Measurements from ENCODE around the gene AVPR2.

DNA sequence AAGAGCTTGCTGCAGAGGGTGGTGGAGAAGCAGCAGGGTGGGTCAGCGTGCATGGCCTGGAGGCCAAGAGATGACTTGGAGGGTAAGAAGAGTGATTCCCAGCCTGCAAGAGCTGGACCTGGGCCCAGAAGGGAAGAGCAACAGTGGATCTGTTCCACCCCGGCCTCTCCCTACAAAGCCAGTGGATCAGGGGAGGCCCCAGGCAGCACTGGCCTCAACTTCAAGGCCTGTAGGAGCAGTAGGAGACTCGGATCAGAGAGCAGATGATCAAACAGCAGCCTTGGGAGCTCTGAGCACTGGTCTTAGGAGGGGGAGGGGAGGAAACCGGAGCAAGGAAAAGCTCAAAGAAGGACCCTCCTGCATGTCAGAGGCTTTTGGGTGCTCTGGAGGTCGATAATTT lies 26.1 kb upstream of the AVPR2 start:
- TF ChIP-seq RAD21 (IDR thresholded peaks at IDR 0.05; ENCODE audit: low read depth) = no peak
- TF ChIP-seq, protein P1, sequence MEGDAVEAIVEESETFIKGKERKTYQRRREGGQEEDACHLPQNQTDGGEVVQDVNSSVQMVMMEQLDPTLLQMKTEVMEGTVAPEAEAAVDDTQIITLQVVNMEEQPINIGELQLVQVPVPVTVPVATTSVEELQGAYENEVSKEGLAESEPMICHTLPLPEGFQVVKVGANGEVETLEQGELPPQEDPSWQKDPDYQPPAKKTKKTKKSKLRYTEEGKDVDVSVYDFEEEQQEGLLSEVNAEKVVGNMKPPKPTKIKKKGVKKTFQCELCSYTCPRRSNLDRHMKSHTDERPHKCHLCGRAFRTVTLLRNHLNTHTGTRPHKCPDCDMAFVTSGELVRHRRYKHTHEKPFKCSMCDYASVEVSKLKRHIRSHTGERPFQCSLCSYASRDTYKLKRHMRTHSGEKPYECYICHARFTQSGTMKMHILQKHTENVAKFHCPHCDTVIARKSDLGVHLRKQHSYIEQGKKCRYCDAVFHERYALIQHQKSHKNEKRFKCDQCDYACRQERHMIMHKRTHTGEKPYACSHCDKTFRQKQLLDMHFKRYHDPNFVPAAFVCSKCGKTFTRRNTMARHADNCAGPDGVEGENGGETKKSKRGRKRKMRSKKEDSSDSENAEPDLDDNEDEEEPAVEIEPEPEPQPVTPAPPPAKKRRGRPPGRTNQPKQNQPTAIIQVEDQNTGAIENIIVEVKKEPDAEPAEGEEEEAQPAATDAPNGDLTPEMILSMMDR (IDR thresholded peaks at IDR 0.05 in 2 of 3, conservative IDR thresholded peaks at IDR 0.05 in 1 of 3; ENCODE audit: borderline replicate concordance in 1 of 3, insufficient read depth in 1 of 3, low read depth in 2 of 3, low read length in 2 of 3) = no peak
- no peak for TF ChIP-seq POLR2AphosphoS5 (IDR thresholded peaks at IDR 0.05; ENCODE audit: low read depth, low read length)
- no peak for TF ChIP-seq EZH2 (IDR thresholded peaks at IDR 0.05)
- TF ChIP-seq REST (IDR thresholded peaks at IDR 0.05; ENCODE audit: low read depth) = no peak
- TF ChIP-seq, protein P2, sequence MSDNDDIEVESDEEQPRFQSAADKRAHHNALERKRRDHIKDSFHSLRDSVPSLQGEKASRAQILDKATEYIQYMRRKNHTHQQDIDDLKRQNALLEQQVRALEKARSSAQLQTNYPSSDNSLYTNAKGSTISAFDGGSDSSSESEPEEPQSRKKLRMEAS (IDR thresholded peaks at IDR 0.05) = no peak
- no peak for TF ChIP-seq SRF (IDR thresholded peaks at IDR 0.05; ENCODE audit: low read depth)
- no peak for TF ChIP-seq POLR2A (IDR thresholded peaks at IDR 0.05; ENCODE audit: borderline replicate concordance, extremely low read depth, insufficient read depth, insufficient read length)
- no peak for TF ChIP-seq TCF7L2 (IDR thresholded peaks at IDR 0.05; ENCODE audit: borderline replicate concordance, extremely low read depth, insufficient read depth, insufficient read length)
- no peak for TF ChIP-seq EZH2phosphoT487 (IDR thresholded peaks at IDR 0.05; ENCODE audit: borderline replicate concordance)
- no peak for TF ChIP-seq SP1 (IDR thresholded peaks at IDR 0.05; ENCODE audit: low read depth)

All from HCT116 (cell line).